Melanocyte of skin (primary cell): ENCODE measurements around the gene LRRC74A. TPM values are rescaled to one million over a fixed set of nuclear protein-coding genes. Genes with fewer than 3 reads are reported as not detected.

ENCODE experiments used
- total RNA-seq, 2 donors: library from RNA; depleted of rRNA; stranded (reverse); fragments of >200 nt; gene quantifications; 2 replicates each; pipeline ENCODE4 v1.2.3, GENCODE V29; 2012

The LRRC74A gene
- total RNA-seq: not detected

DNA sequence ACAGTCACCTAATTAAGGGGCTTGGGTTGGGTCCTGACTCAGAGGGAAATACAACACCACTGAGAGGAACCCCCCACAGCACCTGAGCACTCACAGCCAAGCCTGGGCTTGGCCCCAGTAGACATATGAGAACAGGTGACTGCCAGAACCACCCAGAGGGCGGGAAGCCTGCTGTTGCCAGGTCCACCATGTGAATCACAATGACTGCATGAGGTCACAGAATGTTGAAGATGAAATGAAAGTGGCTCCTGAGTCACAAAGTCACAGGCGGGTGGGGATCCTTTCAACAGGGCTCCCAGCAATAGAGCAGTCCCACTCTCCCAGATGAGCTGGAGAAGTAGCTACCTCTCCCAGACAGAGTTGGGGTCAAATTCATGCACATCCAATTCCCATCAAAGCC lies at the start of gene LRRC74A:
Gene LRRC74A, plus strand, starts transcription at position 287 of the 400 bp plus-strand sequence. CDS start 290 bp downstream, outside the sequence.

DNA sequence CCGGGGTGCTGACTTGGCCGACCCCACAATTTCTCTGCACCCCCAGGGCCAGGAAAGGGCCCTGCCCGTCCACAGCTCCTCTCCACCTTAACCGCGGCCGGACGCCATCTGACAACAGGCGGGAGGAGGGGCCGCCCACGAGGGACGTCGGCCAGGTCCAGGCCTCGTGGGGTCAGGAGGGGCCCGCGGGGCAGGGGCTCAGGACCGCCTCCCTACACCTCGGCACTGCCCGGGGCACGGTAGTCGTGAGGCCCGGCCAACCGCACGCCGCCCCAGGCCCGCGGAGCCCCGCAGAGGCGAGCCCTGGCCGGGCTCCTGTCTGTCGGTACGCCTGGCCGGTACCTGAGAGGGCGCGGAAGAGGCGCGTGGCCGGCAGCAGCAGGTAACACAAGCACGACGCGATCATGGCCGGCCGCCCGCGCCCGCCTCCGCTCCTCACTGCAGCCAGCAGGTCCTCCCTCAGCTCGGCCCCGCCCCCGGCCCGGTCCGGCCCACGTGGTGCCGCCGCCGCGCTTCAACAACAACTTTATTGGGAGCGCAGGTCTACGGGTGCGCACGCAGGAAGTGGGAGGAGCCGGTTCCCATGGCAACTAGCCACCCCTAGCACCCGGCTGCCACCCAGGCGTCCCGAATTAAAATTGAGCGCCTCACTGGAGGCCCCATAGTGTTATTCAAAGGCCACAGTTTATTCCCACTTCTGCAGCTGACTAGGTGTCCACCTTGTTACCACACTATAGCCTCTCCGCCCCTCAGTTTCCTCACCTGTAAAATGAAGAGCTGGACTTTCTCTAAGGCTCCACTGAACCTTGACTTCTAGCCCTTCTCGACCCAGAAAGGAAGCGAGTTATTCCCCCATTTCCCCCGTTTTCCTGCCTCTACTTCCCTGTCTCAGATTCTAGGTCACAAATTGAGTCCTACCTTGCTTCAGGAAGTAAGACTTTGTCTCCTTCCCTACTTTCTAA lies 13.5 kb upstream of the LRRC74A start, which contains the start of gene ANGEL1:
Gene ANGEL1, minus strand, starts transcription at position 461 of the 962 bp plus-strand sequence. Its CDS starts 55 bp downstream, at position 406.

Other genes starting within 250 kb of the LRRC74A start
- gene VASH1, start 64.9 kb upstream of the LRRC74A start, total RNA-seq: 1 to 10 TPM; 1.3 to 4.1 TPM
- 1 to 10 TPM; 9.6 to 9.7 TPM for gene ANGEL1, start 13.5 kb upstream of the LRRC74A start, total RNA-seq
- gene IRF2BPL, start 202.3 kb downstream of the LRRC74A start, total RNA-seq: 10 to 100 TPM; 21.7 to 25.6 TPM